Posterior cingulate gyrus (tissue), 11 donors: ENCODE data around the gene ALAS2.
"Not testable (repeated sequence)": the region's sequence is repeated elsewhere in the genome, so short reads cannot be mapped to it uniquely, and the experiment has no call there.

Experiments used
- DNase-seq, 10 donors: peaks; one replicate each; pipeline versions ENCODE4 v3.0.0 to v3.0.0-alpha.2; 2020 to 2021; ENCODE audit warnings: mixed read lengths in 3 of 10
- intact Hi-C: fragments of 100-400 bp; cut with DNase I; formaldehyde crosslinking; loops from one replicate; pipeline ENCODE4 v1.15.1; 2023

ALAS2 gene

GRCh38 chrX:55030271-55031205 is at the start of gene ALAS2:
ALAS2 (minus strand) TSS chrX:55030977; CDS start chrX:55026000, 4,977 bp downstream.
- intact Hi-C loops, result no loop called here
- no peak for DNase-seq

- peak in 2 of 10 donors; percentile 61 to 69 for DNase-seq
- intact Hi-C loops, result no loop called here
Observed at GRCh38 chrX:55074851-55075467, 44.2 kb upstream of the ALAS2 start, which contains the start of gene PAGE2B. PAGE2B (plus strand) TSS chrX:55075030; CDS start chrX:55076042, 1,012 bp downstream.

GRCh38 chrX:55072286-55072685 is 41.5 kb upstream of the ALAS2 start:
- intact Hi-C loops, result no loop called here
- DNase-seq, result peak in 2 of 10 donors; percentile 64 to 78

- DNase-seq, intact Hi-C loops: not testable (repeated sequence)
Observed at GRCh38 chrX:55067180-55067579, 36.4 kb upstream of the ALAS2 start.

GRCh38 chrX:55057675-55058249 is 27.0 kb upstream of the ALAS2 start:
- DNase-seq, result peak in 3 of 10 donors; percentile 9 to 17 (median 13)
- intact Hi-C loops, result loop anchor here (2.0 to 5.0 kb wide), 2 partner anchors 167 to 420 kb away; no protein-coding TSS in a partner anchor

- peak in 1 of 10 donors; percentile 1 for DNase-seq
- intact Hi-C loops, result loop anchor here (5.0 kb wide), 1 partner anchor 420 kb away; no protein-coding TSS in a partner anchor
Observed at GRCh38 chrX:55056820-55057674, 26.3 kb upstream of the ALAS2 start.

GRCh38 chrX:55050599-55050998 is 19.8 kb upstream of the ALAS2 start:
- intact Hi-C loops, DNase-seq: not testable (repeated sequence)

GRCh38 chrX:55041514-55041913 is 10.7 kb upstream of the ALAS2 start:
- intact Hi-C loops, result no loop called here
- peak in 1 of 10 donors; percentile 26 for DNase-seq

- intact Hi-C loops, result no loop called here
- DNase-seq, result no peak
Observed at GRCh38 chrX:55039471-55039870, 8.7 kb upstream of the ALAS2 start.

GRCh38 chrX:55033429-55033828 is 2.7 kb upstream of the ALAS2 start:
- DNase-seq, result no peak
- intact Hi-C loops, result no loop called here

- no peak for DNase-seq
- intact Hi-C loops, result no loop called here
Observed at GRCh38 chrX:55029291-55029690, 1.5 kb downstream of the ALAS2 start.

GRCh38 chrX:55028611-55029010 is 2.2 kb downstream of the ALAS2 start:
- intact Hi-C loops, result no loop called here
- no peak for DNase-seq

GRCh38 chrX:55028040-55028439 is 2.7 kb downstream of the ALAS2 start:
- intact Hi-C loops, result no loop called here
- DNase-seq, result no peak

GRCh38 chrX:55026840-55027239 is 3.9 kb downstream of the ALAS2 start:
- intact Hi-C loops, result no loop called here
- no peak for DNase-seq

GRCh38 chrX:55026143-55026542 is 4.6 kb downstream of the ALAS2 start:
- intact Hi-C loops, result no loop called here
- DNase-seq, result no peak

GRCh38 chrX:55014897-55015299 is 15.9 kb downstream of the ALAS2 start:
- no peak for DNase-seq
- intact Hi-C loops, result no loop called here

- no peak for DNase-seq
- intact Hi-C loops, result no loop called here
Observed at GRCh38 chrX:55011294-55011693, 19.5 kb downstream of the ALAS2 start.

GRCh38 chrX:55008571-55009358 is 22.0 kb downstream of the ALAS2 start:
- intact Hi-C loops, result no loop called here
- DNase-seq, result peak in 5 of 10 donors; percentile 2 to 78 (median 33)

- intact Hi-C loops, result no loop called here
- no peak for DNase-seq
Observed at GRCh38 chrX:55007656-55008055, 23.1 kb downstream of the ALAS2 start.
